Activated CD4-positive, alpha-beta T cell treated with anti-CD3 and anti-CD28 coated beads for 1 hour (primary cell): ENCODE measurements around the gene ZNF226.
A peak's percentile ranks its signal among the peaks of the same experiment; 100 is the strongest.
"Not testable (repeated sequence)": the region's sequence is repeated elsewhere in the genome, so short reads cannot be mapped to it uniquely, and the experiment has no call there.

ENCODE experiments used
- DNase-seq: peaks from one replicate; pipeline ENCODE4 v3.0.0-alpha.2; 2020

ZNF226 gene

DNA sequence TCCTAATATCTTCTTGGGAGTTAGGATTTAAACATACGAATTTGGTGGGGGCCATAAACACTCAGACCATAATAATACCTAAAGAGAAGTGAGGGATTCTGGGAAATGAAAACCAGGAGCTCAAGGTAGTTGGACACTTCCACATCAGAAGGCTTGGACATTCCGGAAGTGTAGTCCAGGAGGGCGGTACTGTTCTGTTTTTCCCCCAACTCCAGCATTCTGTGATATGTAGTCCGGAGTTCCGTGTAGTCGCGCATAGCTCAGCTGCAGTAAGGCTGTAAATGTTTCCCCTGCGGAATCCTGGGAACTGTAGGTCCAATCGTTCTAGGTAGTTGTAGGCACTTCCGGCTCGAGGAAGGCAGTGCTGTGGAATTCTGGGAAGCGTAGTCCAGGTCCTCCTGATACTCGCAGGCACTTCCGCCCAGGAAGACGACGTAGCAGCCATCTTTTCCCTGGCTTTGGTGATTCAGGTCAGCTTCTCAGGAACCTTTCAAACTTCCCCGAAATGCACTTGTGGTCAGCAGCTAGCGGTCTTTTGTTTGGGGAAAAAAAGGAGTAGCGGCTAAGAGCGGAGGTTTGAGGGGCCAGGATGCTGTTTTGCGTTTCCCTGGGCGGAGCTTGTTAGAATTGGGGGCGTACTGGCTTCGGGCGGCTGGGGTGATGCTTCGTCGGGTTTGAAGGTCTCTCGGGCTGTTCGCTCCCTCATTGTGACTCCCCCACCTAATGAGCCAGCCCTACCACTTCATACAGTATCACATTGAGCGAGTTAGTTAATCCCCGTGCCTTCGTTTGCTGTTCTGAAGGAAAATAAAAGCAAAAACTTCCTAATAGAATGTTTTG is at the start of gene ZNF226:
TSS of gene ZNF226 (plus strand) at position 428 of the 840 bp plus-strand sequence. CDS start 4,981 bp downstream, outside the sequence.
- DNase-seq = peak; percentile 65

DNA sequence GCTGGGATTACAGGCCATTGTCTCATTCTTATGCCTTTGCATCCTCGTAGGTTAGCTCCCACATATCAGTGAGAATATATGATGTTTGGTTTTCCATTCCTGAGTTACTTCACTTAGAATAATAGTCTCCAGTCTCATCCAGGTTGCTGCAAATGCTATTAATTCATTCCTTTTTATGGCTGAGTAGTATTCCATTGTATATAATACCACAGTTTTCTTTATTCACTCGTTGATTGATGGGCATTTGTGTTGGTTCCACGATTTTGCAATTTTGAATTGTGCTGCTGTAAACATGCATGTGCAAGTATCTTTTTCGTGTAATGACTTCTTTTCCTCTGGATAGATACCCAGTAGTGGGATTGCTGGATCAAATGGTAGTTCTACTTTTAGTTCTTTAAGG is 43.7 kb upstream of the ZNF226 start:
- DNase-seq = not testable (repeated sequence)

DNA sequence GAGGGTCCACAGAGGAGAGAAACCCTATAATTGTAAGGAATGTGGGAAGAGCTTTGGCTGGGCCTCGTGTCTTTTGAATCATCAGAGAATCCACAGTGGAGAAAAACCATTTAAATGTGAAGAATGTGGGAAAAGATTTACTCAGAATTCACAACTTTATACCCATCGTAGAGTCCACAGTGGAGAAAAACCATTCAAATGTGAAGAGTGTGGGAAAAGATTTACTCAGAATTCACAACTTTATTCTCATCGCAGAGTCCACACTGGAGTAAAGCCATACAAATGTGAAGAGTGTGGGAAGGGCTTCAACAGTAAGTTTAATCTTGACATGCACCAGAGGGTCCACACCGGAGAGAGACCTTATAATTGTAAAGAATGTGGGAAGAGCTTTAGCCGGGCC is 32.9 kb upstream of the ZNF226 start:
- no peak for DNase-seq

DNA sequence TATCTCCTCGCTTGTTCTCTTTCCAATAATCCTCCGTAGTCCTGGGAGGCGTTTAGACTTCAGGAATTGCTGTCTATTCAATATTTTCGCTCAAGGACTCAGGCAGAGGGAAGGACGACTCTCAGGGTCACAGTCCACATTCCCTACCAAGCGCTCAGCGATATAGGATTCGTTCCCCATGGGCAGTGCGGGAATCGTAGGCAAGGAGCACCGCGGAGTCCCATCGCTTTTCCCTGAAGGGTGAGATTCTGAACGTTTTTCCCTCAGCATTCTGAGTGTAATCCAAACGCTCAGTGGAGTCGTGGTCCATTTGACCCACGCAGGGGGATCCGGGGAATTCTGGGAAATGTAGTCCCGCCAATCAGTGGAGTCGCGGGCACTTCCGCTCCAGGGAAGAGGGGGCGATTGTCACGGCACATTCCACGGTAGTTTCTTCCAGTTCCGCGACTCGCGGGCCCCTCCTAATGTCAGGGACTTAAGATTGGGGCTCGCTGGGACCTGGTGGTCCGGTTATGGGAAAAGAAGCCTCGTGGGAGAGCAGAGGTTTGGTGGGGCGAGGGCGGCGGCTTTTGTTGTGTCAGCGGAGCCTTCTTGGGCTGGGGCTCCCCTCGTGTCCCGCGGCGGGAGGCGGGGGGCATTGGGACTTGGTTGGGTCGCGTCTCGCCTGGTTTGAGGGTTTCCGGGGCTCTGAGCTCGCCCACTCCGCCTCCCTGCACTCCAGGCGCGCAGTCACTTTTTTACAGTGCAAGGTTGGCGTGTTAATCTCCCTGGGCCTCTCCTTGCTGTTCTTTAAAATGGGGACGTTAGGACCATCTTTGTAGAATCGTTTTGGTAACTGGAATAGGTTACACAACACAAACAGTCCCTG is 23.5 kb upstream of the ZNF226 start, which contains the start of gene ZNF234:
TSS of gene ZNF234 (plus strand) at position 364 of the 868 bp plus-strand sequence. CDS start 3,079 bp downstream, outside the sequence.
- DNase-seq = peak; percentile 49

DNA sequence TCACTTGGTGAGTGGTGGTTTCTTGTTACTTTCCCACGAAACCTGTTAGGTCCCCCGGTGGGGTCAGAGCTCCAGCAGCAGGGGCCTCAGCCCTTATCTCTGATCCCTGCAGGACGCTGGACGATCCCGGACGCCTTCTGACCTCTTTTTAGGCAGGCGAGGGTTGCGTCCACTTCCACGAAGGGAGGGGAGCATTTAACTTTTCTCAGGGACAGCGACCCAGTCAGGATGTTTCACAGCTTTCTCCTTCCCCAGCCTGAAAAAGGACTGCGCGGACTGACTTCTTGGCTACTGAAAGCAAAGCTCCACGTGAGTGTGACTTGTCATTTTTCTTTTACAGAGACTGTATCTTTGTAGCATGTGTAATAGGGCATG is 22.9 kb upstream of the ZNF226 start:
- DNase-seq = no peak

DNA sequence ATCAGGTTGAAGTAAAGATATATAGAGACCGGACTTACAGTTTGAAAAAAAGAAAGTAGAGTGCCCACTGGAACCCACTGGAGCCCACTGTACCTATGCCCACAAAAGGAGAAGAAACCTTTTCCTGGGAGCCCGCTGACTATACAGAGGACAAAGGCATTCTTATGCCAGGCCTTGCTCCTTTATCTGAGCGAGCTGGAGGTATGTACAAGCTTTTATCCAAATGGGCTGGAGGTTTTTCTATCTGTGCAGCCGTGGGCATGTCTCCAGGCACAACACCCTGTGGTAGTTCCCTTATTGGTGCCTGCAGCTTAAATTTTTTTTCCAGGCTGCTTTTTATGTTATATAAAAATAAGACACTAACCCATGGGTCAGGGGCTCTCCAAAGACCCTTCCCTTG is 15.1 kb upstream of the ZNF226 start:
- no peak for DNase-seq

DNA sequence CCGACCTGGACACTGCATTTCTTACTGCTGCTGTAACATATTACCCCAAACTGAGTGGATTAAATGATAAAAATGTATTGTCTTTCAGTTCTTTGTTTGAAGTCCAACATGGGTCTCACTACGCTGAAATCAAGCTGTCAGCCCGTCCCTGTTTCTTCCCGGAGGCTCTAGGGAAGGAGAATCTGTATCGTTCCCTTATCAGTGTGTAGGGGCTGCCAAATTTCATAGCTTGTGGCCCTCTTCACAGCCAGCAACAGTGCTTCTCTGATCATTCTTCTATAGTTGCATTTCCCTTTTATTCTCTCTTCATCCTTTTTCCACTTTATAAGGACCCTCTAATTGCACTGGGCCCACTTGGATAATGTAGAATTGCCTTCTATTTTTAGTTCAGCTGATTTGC is 13.4 kb upstream of the ZNF226 start:
- no peak for DNase-seq

DNA sequence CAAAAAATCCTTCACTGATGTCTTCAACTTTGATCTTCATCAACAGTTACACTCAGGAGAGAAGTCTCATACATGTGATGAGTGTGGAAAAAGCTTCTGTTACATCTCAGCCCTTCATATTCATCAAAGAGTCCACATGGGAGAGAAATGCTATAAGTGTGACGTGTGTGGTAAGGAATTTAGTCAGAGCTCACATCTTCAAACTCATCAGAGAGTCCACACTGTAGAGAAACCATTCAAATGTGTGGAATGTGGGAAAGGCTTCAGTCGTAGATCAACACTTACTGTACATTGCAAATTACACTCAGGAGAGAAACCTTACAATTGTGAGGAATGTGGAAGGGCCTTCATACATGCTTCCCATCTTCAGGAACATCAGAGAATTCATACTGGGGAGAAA is 8.4 kb upstream of the ZNF226 start:
- no peak for DNase-seq

DNA sequence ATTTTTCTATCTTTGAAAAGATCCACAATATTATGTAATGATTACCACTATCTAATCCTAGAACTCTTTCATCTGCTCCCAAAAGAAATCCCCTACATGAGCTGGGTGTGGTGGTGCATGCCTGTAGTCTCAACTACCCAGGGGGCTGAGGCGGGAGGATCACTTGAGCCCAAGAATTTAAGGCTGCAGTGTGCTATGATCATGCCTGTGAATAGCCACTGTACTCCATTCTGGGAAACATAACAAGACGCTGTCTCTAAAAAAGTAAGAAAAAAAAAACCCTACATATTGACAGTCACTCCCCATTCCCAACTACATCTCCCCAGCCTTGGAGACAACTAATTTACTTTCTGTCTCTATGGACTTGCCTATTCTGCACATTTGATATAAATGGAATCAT is 1.1 kb upstream of the ZNF226 start:
- DNase-seq = no peak

DNA sequence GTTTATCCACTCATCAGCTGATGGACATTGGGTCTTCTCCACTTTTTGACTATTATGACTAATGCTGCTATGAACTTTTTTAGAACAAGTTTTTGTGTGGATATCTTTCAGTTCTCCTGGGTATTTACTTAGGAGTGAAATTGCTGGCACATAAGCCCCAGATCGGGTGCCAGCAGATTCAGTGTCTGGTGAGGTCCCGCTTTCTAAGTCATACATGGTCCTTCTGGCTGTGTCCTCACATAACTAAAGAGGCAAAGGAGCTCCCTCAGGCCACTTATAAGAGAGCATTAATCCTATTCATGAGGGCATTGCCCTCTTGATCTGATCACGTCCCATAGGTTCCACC is 600 bp upstream of the ZNF226 start:
- DNase-seq = no peak

DNA sequence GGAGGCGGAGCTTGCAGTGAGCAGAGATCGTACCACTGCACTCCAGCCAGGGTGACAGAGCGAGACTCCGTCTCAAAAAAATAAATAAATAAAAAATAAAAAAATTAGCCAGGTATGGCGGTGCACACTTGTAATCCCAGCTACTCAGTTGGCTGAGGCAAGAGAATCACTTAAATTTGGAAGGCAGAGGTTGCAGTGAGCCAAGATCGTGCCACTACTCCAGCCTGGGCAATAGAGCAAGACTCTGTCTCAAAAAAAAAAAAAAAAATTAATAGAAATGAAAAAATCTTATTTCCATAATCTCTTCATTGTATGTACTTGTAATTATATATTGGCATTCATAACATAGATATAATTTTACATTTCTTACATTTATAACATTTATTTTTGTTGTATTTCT is 5.8 kb downstream of the ZNF226 start:
- not testable (repeated sequence) for DNase-seq

DNA sequence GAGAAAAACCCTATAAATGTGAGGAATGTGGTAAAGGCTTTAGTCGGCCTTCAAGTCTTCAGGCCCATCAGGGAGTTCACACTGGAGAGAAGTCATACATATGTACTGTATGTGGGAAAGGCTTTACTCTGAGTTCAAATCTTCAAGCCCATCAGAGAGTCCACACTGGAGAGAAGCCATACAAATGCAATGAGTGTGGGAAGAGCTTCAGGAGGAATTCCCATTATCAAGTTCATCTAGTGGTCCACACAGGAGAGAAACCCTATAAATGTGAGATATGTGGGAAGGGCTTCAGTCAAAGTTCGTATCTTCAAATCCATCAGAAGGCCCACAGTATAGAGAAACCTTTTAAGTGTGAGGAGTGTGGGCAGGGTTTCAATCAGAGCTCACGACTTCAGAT is 11.7 kb downstream of the ZNF226 start:
- DNase-seq = no peak

DNA sequence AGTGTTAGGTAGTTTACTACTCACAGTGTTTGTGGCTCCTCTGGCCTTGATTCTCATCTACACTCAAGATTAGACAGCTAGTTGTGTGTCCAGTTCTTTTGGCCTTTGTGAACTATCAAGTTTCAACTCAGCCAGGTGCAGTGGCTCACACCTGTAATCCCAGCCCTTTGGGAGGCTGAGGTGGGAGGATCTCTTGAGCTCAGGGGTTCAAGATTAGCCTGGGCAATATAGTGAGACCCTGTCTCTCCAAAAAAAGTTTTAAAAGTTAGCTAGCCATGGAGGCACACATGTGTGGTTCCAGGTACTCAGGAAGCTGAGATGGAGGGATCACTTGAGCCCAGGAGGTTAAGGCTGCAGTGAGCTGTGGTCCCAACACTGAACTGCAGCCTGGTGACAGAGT is 16.1 kb downstream of the ZNF226 start:
- no peak for DNase-seq

DNA sequence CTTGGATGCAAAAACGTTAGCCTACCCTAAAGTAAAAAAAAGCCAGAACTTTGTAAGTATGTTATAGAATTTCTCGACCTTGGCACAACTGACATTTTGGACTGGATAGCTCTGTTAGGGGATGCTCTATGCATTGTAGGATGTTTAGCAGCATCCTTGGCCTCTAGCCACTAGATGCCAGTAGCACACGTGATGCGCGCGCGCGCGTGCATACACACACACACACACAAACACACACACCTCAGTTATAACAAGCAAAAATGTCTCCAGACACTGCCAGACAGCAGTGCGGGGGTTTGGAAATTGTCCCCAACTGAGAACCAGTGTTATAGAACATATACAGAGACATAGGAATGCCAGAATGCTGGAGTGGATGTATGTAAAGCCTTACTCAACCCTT is 17.2 kb downstream of the ZNF226 start:
- no peak for DNase-seq

DNA sequence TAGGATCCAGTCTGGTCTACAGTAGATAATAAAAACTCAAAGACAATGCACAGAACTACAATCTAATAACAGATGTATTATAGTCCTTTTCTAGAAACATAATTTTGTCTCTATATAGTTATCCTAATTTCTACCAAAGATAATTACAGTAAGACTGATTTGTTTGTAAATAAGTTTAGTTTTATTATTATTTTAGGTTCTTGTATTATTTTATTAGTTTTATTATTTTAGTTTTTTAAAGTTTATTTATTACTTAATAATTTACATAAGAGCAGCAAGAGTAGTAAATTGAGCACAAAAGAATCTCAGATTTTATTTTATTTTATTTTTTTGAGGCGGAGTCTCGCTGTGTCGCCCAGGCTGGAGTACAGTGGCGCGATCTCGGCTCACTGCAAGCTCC is 25.1 kb downstream of the ZNF226 start:
- DNase-seq = no peak

DNA sequence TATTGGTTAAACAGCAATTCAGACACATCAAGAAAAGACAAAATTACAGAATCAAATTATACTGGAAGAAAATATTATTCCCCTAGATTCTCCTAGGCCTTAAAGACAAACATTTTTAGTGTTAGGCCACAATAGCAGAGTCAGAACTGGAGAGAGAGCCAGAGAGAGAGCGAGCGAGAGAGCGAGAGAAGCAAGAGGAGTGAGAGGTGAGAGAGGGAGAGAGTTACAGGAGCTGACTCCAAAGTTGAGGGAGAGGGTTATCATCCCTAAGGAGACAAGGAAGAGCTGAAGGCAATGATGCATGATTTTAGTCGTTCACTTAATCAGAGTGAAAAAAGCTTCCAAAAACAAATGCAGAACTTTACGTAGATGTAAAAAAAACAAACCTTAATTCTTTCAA is 27.2 kb downstream of the ZNF226 start:
- DNase-seq = no peak

DNA sequence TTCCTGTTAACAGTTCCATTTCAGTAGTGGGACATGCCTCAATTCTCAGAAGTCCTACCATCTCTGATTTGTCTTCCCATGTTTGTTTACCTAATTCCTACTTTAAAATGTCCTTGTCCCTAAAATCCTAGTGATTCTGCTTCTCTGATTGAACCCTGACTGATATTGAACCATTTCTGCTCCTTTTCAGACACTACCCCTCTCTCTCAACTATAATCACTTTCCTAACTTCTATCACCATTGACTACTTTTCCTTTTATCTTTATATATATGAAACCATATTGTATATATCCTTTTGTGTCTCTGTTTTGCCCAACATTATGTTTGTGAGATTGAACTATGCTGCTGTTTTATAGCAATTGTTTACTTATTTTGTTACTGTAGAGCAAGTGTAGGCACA is 31.9 kb downstream of the ZNF226 start:
- DNase-seq = no peak

DNA sequence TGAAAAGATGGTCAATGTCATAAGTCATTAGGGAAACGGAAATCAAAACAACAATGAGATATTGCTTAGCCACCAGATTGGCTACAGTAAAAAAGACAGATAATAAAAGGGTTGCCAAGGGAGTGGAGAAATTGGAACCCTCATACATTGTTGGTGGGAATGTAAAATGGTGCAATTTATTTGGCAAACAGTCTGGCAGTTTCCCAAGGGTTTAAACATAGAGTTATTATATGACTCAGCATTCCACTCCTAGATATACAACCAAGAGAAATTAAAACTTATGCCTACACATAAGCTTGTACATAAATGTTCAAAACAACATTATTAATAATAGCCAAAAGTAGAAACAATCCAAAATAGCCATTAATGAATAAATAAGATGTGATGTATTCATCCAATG is 37.6 kb downstream of the ZNF226 start:
- no peak for DNase-seq

DNA sequence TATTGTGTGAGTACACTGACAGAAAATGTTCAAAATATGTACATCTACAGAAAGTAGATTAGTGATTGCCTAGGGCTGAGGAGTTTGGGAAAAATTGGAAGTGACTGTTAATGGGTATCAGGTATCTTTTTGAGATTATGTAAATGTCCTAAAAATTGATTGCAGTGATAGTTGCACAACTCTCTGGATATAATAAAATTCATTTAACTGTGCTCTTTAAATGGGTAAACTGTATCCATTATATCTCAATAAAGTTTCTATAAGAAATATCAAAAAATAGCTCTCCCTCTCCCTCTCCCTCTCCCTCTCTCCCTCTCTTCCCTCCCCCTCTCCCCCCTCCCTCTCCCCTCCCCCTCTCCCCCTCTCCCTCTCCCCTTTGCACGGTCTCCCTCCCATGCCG is 38.1 kb downstream of the ZNF226 start:
- no peak for DNase-seq

DNA sequence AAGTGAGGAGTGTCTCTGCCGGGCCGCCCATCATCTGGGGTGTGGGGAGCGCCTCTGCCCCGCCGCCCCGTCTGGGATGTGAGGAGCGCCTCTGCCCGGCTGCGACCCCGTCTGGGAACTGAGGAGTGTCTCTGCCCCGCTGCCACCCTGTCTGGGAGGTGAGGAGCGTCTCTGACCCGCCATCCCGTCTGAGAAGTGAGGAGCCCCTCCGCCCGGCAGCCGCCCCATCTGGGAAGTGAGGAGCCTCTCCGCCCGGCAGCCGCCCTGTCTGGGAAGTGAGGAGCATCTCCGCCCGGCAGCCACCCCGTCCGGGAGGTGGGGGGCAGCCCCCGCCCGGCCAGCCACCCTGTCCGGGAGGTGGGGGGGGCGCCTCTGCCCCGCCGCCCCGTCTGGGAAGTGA is 39.0 kb downstream of the ZNF226 start:
- DNase-seq = not testable (repeated sequence)

DNA sequence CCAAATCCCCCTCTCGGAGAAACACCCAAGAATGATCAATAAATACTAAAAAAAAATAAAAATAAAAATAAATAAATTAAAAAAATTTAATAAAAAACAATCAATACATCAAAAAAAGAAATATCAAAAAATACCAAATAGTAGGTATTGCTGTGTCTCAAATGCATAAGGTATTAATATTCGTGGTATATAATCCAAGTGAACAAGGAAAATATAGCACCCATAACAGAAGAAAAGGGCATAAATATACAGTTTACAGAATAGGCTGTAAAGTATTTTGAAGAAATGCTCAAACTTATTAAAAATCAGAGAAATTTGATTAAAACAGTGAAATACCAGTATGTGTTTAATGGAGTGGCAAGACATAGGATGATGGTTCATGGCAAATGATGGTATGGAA is 39.9 kb downstream of the ZNF226 start:
- DNase-seq = no peak

DNA sequence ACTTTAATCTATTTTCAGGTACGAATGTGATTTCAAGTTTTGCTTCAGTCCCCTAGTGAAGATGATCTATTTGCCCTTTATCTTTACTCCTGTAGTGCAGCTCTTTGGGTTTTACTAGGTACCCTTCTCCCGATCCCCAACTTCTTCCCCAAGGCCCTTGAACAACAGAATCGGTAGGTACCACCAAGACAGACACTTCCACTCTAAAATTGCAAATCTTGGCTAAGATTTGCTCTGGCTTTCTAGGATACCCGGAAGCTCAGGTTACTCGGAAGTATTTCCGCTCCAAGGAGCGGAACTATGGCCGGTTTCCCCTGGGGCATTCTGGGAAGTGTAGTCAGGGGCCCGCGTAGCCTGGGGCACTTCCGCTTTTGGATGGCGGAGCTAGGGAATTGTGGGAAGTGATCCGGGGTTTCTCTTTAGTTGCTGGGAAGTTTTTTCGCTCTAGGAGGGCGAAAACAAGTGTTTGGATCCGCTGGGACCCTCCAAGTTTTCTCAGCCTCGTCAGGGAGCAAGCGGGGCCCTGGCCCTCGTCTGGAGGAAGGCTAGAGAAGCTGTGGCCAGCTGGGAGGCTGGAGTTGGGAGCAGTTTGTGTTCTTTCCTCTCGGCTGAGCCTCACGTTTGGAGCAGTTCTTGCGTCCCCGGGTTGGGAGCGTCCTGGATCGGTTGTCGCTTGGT is 42.4 kb downstream of the ZNF226 start:
- peak; percentile 62 for DNase-seq

DNA sequence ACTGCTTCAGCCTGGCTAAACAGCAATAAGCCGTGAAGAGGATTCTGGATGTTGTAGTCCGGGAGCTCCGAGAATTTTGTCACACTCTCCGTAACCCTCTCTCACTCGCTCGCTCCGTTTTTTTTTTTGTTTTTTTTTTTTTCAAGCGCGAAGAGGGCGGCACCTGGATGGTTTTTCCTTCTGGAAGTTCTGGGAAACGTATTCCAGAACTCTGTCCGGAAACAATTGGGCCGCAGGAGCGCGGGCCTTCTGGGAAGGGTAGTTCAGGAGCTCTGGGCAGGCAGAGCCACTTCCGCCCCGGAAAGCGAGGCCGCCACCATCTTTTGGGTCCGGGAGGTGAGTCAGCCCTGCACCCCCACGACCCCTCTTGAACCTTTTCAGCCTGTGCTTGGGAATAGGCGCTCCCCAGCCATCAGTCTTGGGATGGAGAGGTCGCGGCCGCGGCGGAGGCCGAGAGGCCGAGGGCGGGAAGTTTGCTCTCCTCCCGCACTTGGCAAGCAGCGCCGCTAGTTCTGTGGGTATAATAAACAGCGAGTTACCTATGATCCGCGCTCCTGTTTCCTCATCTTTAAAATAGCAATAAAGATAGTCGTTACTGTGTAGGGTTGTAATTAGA is 47.5 kb downstream of the ZNF226 start, which contains the start of gene ZNF227:
TSS of gene ZNF227 (plus strand) at position 283 of the 616 bp plus-strand sequence. CDS start 5,261 bp downstream, outside the sequence.
- DNase-seq = peak; percentile 73
